ENCODE results near the gene COBL.

COBL gene

GRCh38 chr7:51158211-51158610 lies 158.4 kb downstream of the COBL start:
- TF ChIP-seq FOXP2 (optimal IDR thresholded peaks at IDR 0.05; ENCODE audit: borderline replicate concordance, extremely low read depth, extremely low read length, insufficient read depth) (no peak), TAF1 (IDR thresholded peaks at IDR 0.05; ENCODE audit: borderline replicate concordance, insufficient read depth, low read length) (no peak), POLR2AphosphoS5 (IDR thresholded peaks at IDR 0.05; ENCODE audit: low read depth, low read length) (no peak), SIN3A (IDR thresholded peaks at IDR 0.05; ENCODE audit: borderline replicate concordance, insufficient read depth, low read length) (no peak), REST (IDR thresholded peaks at IDR 0.05; ENCODE audit: insufficient read depth in 1 of 2, low read depth in 2 of 2, low read length in 2 of 2) (no peak)

GRCh38 chr7:51154201-51154600 lies 162.4 kb downstream of the COBL start:
- TF ChIP-seq TAF1 (IDR thresholded peaks at IDR 0.05; ENCODE audit: borderline replicate concordance, insufficient read depth, low read length) (no peak), REST (IDR thresholded peaks at IDR 0.05; ENCODE audit: insufficient read depth in 1 of 2, low read depth in 2 of 2, low read length in 2 of 2) (no peak), POLR2AphosphoS5 (IDR thresholded peaks at IDR 0.05; ENCODE audit: low read depth, low read length) (no peak)

GRCh38 chr7:51152706-51153200 lies 163.9 kb downstream of the COBL start:
- TF ChIP-seq TAF1 (IDR thresholded peaks at IDR 0.05; ENCODE audit: borderline replicate concordance, insufficient read depth, low read length) (no peak), SIN3A (IDR thresholded peaks at IDR 0.05; ENCODE audit: borderline replicate concordance, insufficient read depth, low read length) (no peak), REST (IDR thresholded peaks at IDR 0.05; ENCODE audit: insufficient read depth in 1 of 2, low read depth in 2 of 2, low read length in 2 of 2) (no peak), FOXP2 (optimal IDR thresholded peaks at IDR 0.05; ENCODE audit: borderline replicate concordance, extremely low read depth, extremely low read length, insufficient read depth) (no peak), POLR2AphosphoS5 (IDR thresholded peaks at IDR 0.05; ENCODE audit: low read depth, low read length) (no peak)

- TF ChIP-seq SIN3A (IDR thresholded peaks at IDR 0.05; ENCODE audit: borderline replicate concordance, insufficient read depth, low read length) (no peak), REST (IDR thresholded peaks at IDR 0.05; ENCODE audit: insufficient read depth in 1 of 2, low read depth in 2 of 2, low read length in 2 of 2) (no peak), TAF1 (IDR thresholded peaks at IDR 0.05; ENCODE audit: borderline replicate concordance, insufficient read depth, low read length) (no peak), POLR2AphosphoS5 (IDR thresholded peaks at IDR 0.05; ENCODE audit: low read depth, low read length) (no peak), FOXP2 (optimal IDR thresholded peaks at IDR 0.05; ENCODE audit: borderline replicate concordance, extremely low read depth, extremely low read length, insufficient read depth) (no peak)
Observed at GRCh38 chr7:51151455-51151854, 165.2 kb downstream of the COBL start.

- TF ChIP-seq REST (IDR thresholded peaks at IDR 0.05; ENCODE audit: insufficient read depth in 1 of 2, low read depth in 2 of 2, low read length in 2 of 2) (no peak), TAF1 (IDR thresholded peaks at IDR 0.05; ENCODE audit: borderline replicate concordance, insufficient read depth, low read length) (no peak), SIN3A (IDR thresholded peaks at IDR 0.05; ENCODE audit: borderline replicate concordance, insufficient read depth, low read length) (no peak), FOXP2 (optimal IDR thresholded peaks at IDR 0.05; ENCODE audit: borderline replicate concordance, extremely low read depth, extremely low read length, insufficient read depth) (no peak), POLR2AphosphoS5 (IDR thresholded peaks at IDR 0.05; ENCODE audit: low read depth, low read length) (no peak)
Observed at GRCh38 chr7:51150193-51150592, 166.4 kb downstream of the COBL start.

Measured in PFSK-1 (cell line).